HK-2 (cell line): ENCODE results near the gene PDZD8.
"Not testable (repeated sequence)": the region's sequence is repeated elsewhere in the genome, so short reads cannot be mapped to it uniquely, and the experiment has no call there.

Experiments
- DNase-seq: peaks from one replicate; pipeline ENCODE4 v3.0.0-alpha.2; 2018; ENCODE audit not compliant: unreplicated experiment

Gene PDZD8

GRCh38 chr10:117348236-117348635, 27.0 kb downstream of the PDZD8 start:
- no peak for DNase-seq

- DNase-seq, result no peak
Observed at GRCh38 chr10:117346574-117346973, 28.7 kb downstream of the PDZD8 start.

GRCh38 chr10:117345143-117345542, 30.1 kb downstream of the PDZD8 start:
- DNase-seq, result no peak

- no peak for DNase-seq
Observed at GRCh38 chr10:117342641-117343040, 32.6 kb downstream of the PDZD8 start.

- no peak for DNase-seq
Observed at GRCh38 chr10:117341061-117341460, 34.2 kb downstream of the PDZD8 start.

- no peak for DNase-seq
Observed at GRCh38 chr10:117339979-117340378, 35.3 kb downstream of the PDZD8 start.

- no peak for DNase-seq
Observed at GRCh38 chr10:117339578-117339977, 35.7 kb downstream of the PDZD8 start.

- no peak for DNase-seq
Observed at GRCh38 chr10:117334926-117335325, 40.3 kb downstream of the PDZD8 start.

- no peak for DNase-seq
Observed at GRCh38 chr10:117334066-117334465, 41.2 kb downstream of the PDZD8 start.

GRCh38 chr10:117327262-117327661, 48.0 kb downstream of the PDZD8 start:
- no peak for DNase-seq

- DNase-seq, result no peak
Observed at GRCh38 chr10:117324367-117324766, 50.9 kb downstream of the PDZD8 start.

- DNase-seq, result no peak
Observed at GRCh38 chr10:117322260-117322659, 53.0 kb downstream of the PDZD8 start.

- DNase-seq, result no peak
Observed at GRCh38 chr10:117320050-117320665, 55.1 kb downstream of the PDZD8 start.

GRCh38 chr10:117318909-117319308, 56.3 kb downstream of the PDZD8 start:
- DNase-seq, result no peak

GRCh38 chr10:117316701-117317100, 58.5 kb downstream of the PDZD8 start:
- DNase-seq, result no peak

- no peak for DNase-seq
Observed at GRCh38 chr10:117313641-117314040, 61.6 kb downstream of the PDZD8 start.

- no peak for DNase-seq
Observed at GRCh38 chr10:117312430-117312829, 62.8 kb downstream of the PDZD8 start.

- no peak for DNase-seq
Observed at GRCh38 chr10:117311261-117311660, 64.0 kb downstream of the PDZD8 start.

GRCh38 chr10:117306674-117307073, 68.6 kb downstream of the PDZD8 start:
- no peak for DNase-seq

- DNase-seq, result not testable (repeated sequence)
Observed at GRCh38 chr10:117303451-117303850, 71.8 kb downstream of the PDZD8 start.

GRCh38 chr10:117300671-117301070, 74.6 kb downstream of the PDZD8 start:
- no peak for DNase-seq

GRCh38 chr10:117299435-117299834, 75.8 kb downstream of the PDZD8 start:
- no peak for DNase-seq

GRCh38 chr10:117298219-117298618, 77.0 kb downstream of the PDZD8 start:
- no peak for DNase-seq

- no peak for DNase-seq
Observed at GRCh38 chr10:117294735-117295134, 80.5 kb downstream of the PDZD8 start.
